ENCODE measurements around the gene EHD1.

The EHD1 gene

GRCh38 chr11:64845129-64845775 lies 33.2 kb downstream of the EHD1 start:
- Histone ChIP-seq H3K4me1 (ENCODE audit: control insufficient read depth in 2 of 2, insufficient read depth in 2 of 2, low read length in 2 of 2) (peaks cover 40 to 50% of the 10 kb centered on the region in 2 donors), H3K9ac (ENCODE audit: low read depth in 1 of 2, low read length in 2 of 2) (peak overlapping the region; percentile 52 to 84), H3K27me3 (ENCODE audit: control insufficient read depth in 2 of 2, insufficient read depth in 2 of 2, low read length in 2 of 2) (no peaks in the 10 kb centered on the region), H3K36me3 (ENCODE audit: control insufficient read depth in 2 of 2, insufficient read depth in 2 of 2, low read length in 2 of 2) (peaks cover 0 to 3% of the 10 kb centered on the region in 2 donors), H3K4me3 (ENCODE audit: low read length in 2 of 2) (peak overlapping the region; percentile 61 to 66), H3K27ac (ENCODE audit: low read depth in 2 of 2, low read length in 2 of 2) (peak overlapping the region; percentile 86 to 89), H3K9me3 (ENCODE audit: control insufficient read depth in 2 of 2, low read length in 2 of 2) (no peaks in the 10 kb centered on the region)

DNA sequence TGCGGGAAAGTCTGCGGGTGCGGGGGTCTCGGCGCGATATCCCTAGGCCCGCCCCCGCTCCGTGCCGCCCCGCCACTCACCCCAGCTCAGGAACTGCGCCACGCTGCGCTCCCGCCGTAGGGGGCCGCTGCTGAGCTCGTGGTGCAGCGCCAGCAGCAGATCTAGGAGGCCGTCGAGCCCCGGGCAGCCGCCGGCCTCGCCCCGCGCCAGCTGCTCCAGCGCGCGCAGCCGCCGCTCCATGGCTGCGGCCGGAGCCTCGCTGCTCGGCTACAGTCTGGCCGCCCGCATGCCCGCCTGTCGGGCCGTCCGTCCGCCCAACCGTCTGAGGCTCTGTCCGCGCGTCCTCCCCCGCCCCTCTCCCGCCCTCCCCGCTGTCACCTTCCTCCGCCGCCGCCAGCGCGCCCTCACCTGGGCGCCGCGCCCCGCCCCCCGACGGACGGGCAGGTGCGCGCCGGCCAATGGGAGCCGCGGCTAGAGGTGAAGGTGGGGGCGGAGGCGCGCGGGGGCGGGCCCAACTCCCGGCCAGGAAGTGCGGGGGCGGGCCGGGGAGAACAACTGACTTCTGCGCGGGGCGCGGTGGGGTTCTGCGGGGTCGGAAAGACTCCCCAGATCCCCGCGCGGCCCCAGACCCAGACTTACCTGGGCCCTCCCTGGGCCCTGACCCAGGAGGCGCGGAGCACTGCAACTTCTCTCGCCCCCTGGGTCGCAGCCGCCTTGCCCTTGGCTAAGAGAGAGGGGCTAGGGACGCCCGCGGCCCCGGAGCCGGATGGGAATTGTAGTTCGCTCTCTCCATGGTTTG lies 33.9 kb downstream of the EHD1 start, which contains the start of gene CDC42BPG:
CDC42BPG (minus strand) TSS at position 324 of the 799 bp plus-strand sequence; CDS start at position 240, 84 bp downstream.
- Histone ChIP-seq H3K9me3 (ENCODE audit: control insufficient read depth in 2 of 2, low read length in 2 of 2) (no peaks in the 10 kb centered on the region), H3K4me3 (ENCODE audit: low read length in 2 of 2) (peak within 1 kb of the TSS; percentile 76 to 88), H3K36me3 (ENCODE audit: control insufficient read depth in 2 of 2, insufficient read depth in 2 of 2, low read length in 2 of 2) (peaks cover 3 to 7% of the 10 kb centered on the region in 2 donors), H3K9ac (ENCODE audit: low read depth in 1 of 2, low read length in 2 of 2) (peak within 1 kb of the TSS; percentile 79 to 84), H3K27ac (ENCODE audit: low read depth in 2 of 2, low read length in 2 of 2) (peak within 1 kb of the TSS; percentile 86 to 89), H3K4me1 (ENCODE audit: control insufficient read depth in 2 of 2, insufficient read depth in 2 of 2, low read length in 2 of 2) (peaks cover 36 to 45% of the 10 kb centered on the region in 2 donors), H3K27me3 (ENCODE audit: control insufficient read depth in 2 of 2, insufficient read depth in 2 of 2, low read length in 2 of 2) (no peaks in the 10 kb centered on the region)

DNA sequence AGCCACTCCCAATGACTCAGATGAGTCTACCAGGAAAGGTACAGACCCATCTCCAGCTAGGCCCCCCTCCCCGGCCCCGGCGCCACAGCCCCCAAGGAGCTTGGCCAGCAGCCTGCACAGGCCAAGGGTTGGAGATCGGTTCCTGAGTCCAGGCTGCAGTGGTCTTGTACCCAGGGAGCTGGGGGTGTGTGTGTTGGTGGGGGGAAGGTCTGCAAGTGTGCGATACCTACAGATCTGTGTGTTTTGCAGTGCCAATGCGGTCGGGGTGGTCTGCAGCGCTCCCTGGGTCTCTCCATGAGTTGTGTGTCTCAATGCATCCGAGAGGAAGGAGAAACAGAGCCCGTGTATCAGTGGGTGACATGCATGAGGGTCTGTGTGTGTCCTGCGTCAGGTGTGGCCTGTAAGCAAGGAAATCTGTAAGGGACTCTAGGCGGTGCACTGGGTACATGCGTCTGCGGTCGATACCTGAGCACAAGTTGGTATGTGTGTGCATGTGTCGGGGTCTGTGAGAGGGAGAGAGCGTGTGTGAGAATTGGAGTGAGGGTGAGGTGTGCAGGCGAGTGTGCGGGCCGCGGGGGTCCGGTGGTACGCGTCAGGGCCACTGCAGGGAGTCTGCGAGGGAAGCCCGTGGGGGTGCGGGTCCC lies 34.6 kb downstream of the EHD1 start:
- Histone ChIP-seq H3K4me3 (ENCODE audit: low read length in 2 of 2) (peak overlapping the region; percentile 76 to 88), H3K9me3 (ENCODE audit: control insufficient read depth in 2 of 2, low read length in 2 of 2) (no peaks in the 10 kb centered on the region), H3K4me1 (ENCODE audit: control insufficient read depth in 2 of 2, insufficient read depth in 2 of 2, low read length in 2 of 2) (peaks cover 29 to 39% of the 10 kb centered on the region in 2 donors), H3K36me3 (ENCODE audit: control insufficient read depth in 2 of 2, insufficient read depth in 2 of 2, low read length in 2 of 2) (peaks cover 10 to 15% of the 10 kb centered on the region in 2 donors), H3K9ac (ENCODE audit: low read depth in 1 of 2, low read length in 2 of 2) (peak overlapping the region; percentile 79 to 81), H3K27ac (ENCODE audit: low read depth in 2 of 2, low read length in 2 of 2) (peak overlapping the region; percentile 86 to 87), H3K27me3 (ENCODE audit: control insufficient read depth in 2 of 2, insufficient read depth in 2 of 2, low read length in 2 of 2) (no peaks in the 10 kb centered on the region)

GRCh38 chr11:64842851-64843685 lies 35.4 kb downstream of the EHD1 start:
- Histone ChIP-seq H3K36me3 (ENCODE audit: control insufficient read depth in 2 of 2, insufficient read depth in 2 of 2, low read length in 2 of 2) (peaks cover 15 to 20% of the 10 kb centered on the region in 2 donors), H3K4me1 (ENCODE audit: control insufficient read depth in 2 of 2, insufficient read depth in 2 of 2, low read length in 2 of 2) (peaks cover 22 to 31% of the 10 kb centered on the region in 2 donors), H3K4me3 (ENCODE audit: low read length in 2 of 2) (peak overlapping the region; percentile 76 to 88), H3K9me3 (ENCODE audit: control insufficient read depth in 2 of 2, low read length in 2 of 2) (no peaks in the 10 kb centered on the region), H3K9ac (ENCODE audit: low read depth in 1 of 2, low read length in 2 of 2) (peak overlapping the region; percentile 60 to 81), H3K27me3 (ENCODE audit: control insufficient read depth in 2 of 2, insufficient read depth in 2 of 2, low read length in 2 of 2) (no peaks in the 10 kb centered on the region), H3K27ac (ENCODE audit: low read depth in 2 of 2, low read length in 2 of 2) (peak overlapping the region; percentile 56 to 87)

DNA sequence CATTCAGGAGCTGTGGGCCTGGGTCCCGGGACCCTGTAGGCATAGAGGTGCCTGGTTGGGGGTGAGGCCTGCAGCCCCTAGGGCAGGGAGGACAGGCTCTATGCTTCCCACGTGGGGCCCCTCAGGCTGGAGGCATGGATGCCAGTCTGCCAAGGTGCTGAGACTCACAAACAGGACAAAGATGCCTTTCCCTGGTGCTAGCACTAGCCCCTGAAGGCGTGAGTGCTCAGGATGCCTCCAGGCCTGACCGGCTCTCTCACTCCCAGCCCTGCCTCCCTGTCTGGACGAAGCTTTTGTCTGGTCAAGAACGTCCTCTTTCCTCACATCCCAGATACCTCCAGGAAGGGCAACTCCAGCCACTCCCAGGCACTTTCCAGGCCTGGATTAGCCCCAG lies 36.1 kb downstream of the EHD1 start:
- H3K27me3 ChIP-seq (ENCODE audit: control insufficient read depth in 2 of 2, insufficient read depth in 2 of 2, low read length in 2 of 2) = no peaks in the 10 kb centered on the region
- peaks cover 19 to 23% of the 10 kb centered on the region in 2 donors for H3K36me3 ChIP-seq (ENCODE audit: control insufficient read depth in 2 of 2, insufficient read depth in 2 of 2, low read length in 2 of 2)
- peak overlapping the region in 1 of 2 donors; percentile 81 for H3K9ac ChIP-seq (ENCODE audit: low read depth in 1 of 2, low read length in 2 of 2)
- peak overlapping the region; percentile 6 to 56 for H3K27ac ChIP-seq (ENCODE audit: low read depth in 2 of 2, low read length in 2 of 2)
- no peaks in the 10 kb centered on the region for H3K9me3 ChIP-seq (ENCODE audit: control insufficient read depth in 2 of 2, low read length in 2 of 2)
- peaks cover 17 to 25% of the 10 kb centered on the region in 2 donors for H3K4me1 ChIP-seq (ENCODE audit: control insufficient read depth in 2 of 2, insufficient read depth in 2 of 2, low read length in 2 of 2)
- H3K4me3 ChIP-seq (ENCODE audit: low read length in 2 of 2) = no peak overlapping the region

DNA sequence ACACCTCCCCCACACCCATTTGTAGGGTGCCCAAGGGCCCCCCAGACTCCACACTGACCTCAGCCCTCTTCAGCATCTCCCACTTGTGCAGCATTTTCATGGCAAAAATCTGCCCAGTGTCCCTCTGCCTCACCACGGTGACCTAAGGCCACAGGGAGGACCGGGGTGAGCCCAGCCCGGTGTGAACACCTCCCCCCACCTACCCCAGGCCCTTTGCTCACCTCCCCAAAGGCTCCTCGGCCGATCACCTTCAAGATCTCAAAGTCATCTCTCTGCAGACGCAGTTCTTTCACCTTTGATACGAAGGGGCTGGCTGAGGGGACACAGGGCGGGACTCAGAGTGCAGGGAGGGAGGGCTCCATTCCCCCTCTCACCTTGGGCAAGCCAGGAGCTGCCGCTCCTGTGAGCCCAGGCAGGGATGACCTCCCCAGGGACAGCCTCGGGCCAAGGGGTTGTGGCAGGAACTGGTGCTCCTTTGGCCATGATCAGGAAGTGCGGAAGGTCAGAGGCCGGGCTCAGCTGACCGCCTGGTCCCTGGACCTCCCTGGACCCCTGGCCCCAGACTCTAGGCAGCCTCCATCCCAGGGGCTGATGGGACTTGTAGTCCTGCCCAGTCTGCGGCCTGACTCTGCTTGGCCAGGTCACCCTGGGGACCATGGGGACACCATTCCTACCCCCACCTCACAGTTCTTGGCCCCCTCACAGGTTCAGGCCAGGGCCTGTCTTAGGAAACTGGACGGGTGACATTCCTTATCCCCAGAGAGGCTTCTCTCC lies 36.6 kb downstream of the EHD1 start:
- no peak overlapping the region for H3K4me3 ChIP-seq (ENCODE audit: low read length in 2 of 2)
- H3K36me3 ChIP-seq (ENCODE audit: control insufficient read depth in 2 of 2, insufficient read depth in 2 of 2, low read length in 2 of 2) = peaks cover 19 to 25% of the 10 kb centered on the region in 2 donors
- no peak overlapping the region for H3K9ac ChIP-seq (ENCODE audit: low read depth in 1 of 2, low read length in 2 of 2)
- peaks cover 11 to 19% of the 10 kb centered on the region in 2 donors for H3K4me1 ChIP-seq (ENCODE audit: control insufficient read depth in 2 of 2, insufficient read depth in 2 of 2, low read length in 2 of 2)
- H3K27ac ChIP-seq (ENCODE audit: low read depth in 2 of 2, low read length in 2 of 2) = no peak overlapping the region
- no peaks in the 10 kb centered on the region for H3K9me3 ChIP-seq (ENCODE audit: control insufficient read depth in 2 of 2, low read length in 2 of 2)
- no peaks in the 10 kb centered on the region for H3K27me3 ChIP-seq (ENCODE audit: control insufficient read depth in 2 of 2, insufficient read depth in 2 of 2, low read length in 2 of 2)

- peaks cover 23 to 31% of the 10 kb centered on the region in 2 donors for H3K36me3 ChIP-seq (ENCODE audit: control insufficient read depth in 2 of 2, insufficient read depth in 2 of 2, low read length in 2 of 2)
- no peaks in the 10 kb centered on the region for H3K9me3 ChIP-seq (ENCODE audit: control insufficient read depth in 2 of 2, low read length in 2 of 2)
- H3K27ac ChIP-seq (ENCODE audit: low read depth in 2 of 2, low read length in 2 of 2) = no peak overlapping the region
- H3K4me1 ChIP-seq (ENCODE audit: control insufficient read depth in 2 of 2, insufficient read depth in 2 of 2, low read length in 2 of 2) = peaks cover 9 to 18% of the 10 kb centered on the region in 2 donors
- no peak overlapping the region for H3K9ac ChIP-seq (ENCODE audit: low read depth in 1 of 2, low read length in 2 of 2)
- H3K4me3 ChIP-seq (ENCODE audit: low read length in 2 of 2) = no peak overlapping the region
- no peaks in the 10 kb centered on the region for H3K27me3 ChIP-seq (ENCODE audit: control insufficient read depth in 2 of 2, insufficient read depth in 2 of 2, low read length in 2 of 2)
Measured at GRCh38 chr11:64839887-64840782, 38.3 kb downstream of the EHD1 start.

DNA sequence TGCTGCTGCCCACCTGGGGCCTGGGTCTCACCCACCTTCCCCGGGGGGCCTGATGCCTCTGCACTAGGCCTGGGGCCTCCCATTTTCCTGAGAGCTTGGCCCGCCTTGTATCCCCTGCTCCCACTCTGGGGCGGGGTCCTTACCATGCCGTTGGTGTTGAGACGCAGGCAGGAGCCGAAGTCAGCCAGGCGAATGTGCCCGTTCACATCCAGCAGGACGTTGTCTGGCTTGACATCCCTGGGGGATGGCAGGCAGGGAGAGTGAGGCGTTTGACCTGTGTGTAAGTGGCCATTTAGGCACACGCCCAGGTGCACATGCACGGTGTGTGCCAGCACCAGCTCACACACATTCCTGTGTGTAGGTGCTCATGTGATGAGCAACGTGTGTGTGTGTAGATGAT lies 39.1 kb downstream of the EHD1 start:
- H3K4me1 ChIP-seq (ENCODE audit: control insufficient read depth in 2 of 2, insufficient read depth in 2 of 2, low read length in 2 of 2) = peaks cover 8 to 16% of the 10 kb centered on the region in 2 donors
- no peak overlapping the region for H3K9ac ChIP-seq (ENCODE audit: low read depth in 1 of 2, low read length in 2 of 2)
- peaks cover 28 to 31% of the 10 kb centered on the region in 2 donors for H3K36me3 ChIP-seq (ENCODE audit: control insufficient read depth in 2 of 2, insufficient read depth in 2 of 2, low read length in 2 of 2)
- no peak overlapping the region for H3K27ac ChIP-seq (ENCODE audit: low read depth in 2 of 2, low read length in 2 of 2)
- no peak overlapping the region for H3K4me3 ChIP-seq (ENCODE audit: low read length in 2 of 2)
- H3K27me3 ChIP-seq (ENCODE audit: control insufficient read depth in 2 of 2, insufficient read depth in 2 of 2, low read length in 2 of 2) = no peaks in the 10 kb centered on the region
- no peaks in the 10 kb centered on the region for H3K9me3 ChIP-seq (ENCODE audit: control insufficient read depth in 2 of 2, low read length in 2 of 2)

All from mucosa of rectum (tissue), 2 donors.